K562 (cell line): ENCODE measurements around the gene COL5A1. TPM values are rescaled to one million over a fixed set of nuclear protein-coding genes. Genes with fewer than 3 reads are reported as not detected.

Experiments
- ATAC-seq: fragments of 200-7000 bp; cut with Tn5 transposase; 3 replicates; pipeline ENCODE4 v1.9.1; 2020; ENCODE audit warnings: moderate library complexity
- BruUV-seq: library from RNA; stranded (reverse); fragments of 400-500 nt; replicated peaks from 2 replicates; lab custom pipeline; 2021; lab: Mats Ljungman, UMichigan
- CTCF ChIA-PET: fragments of 300-600 bp; formaldehyde crosslinking; extraction: SDS; loops from one replicate; lab custom pipeline; 2021; ENCODE audit warnings: low intra/inter-chr PET ratio; lab: Yijun Ruan, JAX
- POLR2A ChIA-PET: fragments of 300-600, 350-650 bp; sonication (Branson Sonifier 250); formaldehyde crosslinking; extraction: SDS; loops from one replicate; lab custom pipeline; 2021; ENCODE audit warnings: antibody characterized with exemption, inconsistent platforms; lab: Yijun Ruan, JAX
- DNase-seq, 4 experiments: peaks; one replicate each; pipeline versions ENCODE4 v3.0.0 to v3.0.0-alpha.2; 2011 to 2018; ENCODE audit warnings: low spot score in 3 of 4, mixed read lengths in 3 of 4; ENCODE audit errors: extremely low read depth in 1 of 4
- FAIRE-seq: peaks from 2 replicates; lab custom pipeline; 2011; peaks lifted over from hg19 to GRCh38; lab: Jason Lieb, UNC
- H2AFZ ChIP-seq: 2 replicates; pipeline ENCODE4 v1.6.0; 2011; ENCODE audit warnings: low read depth, low read length, control low read depth, inconsistent platforms
- H3K27ac ChIP-seq: fragments of 200-600 bp; 3 replicates; pipeline ENCODE4 v1.8.0; 2011; ENCODE audit warnings: low read depth, mild to moderate bottlenecking, control low read depth, inconsistent platforms, low read length, moderate library complexity, mixed read lengths; ENCODE audit errors: extremely low read depth
- H3K27me3 ChIP-seq, 2 experiments: fragments of 300-600 bp in 1 of 2; 2 replicates in 1 of 2; 3 replicates in 1 of 2; pipeline versions ENCODE4 v1.6.0 to v1.8.0; 2011; ENCODE audit warnings: inconsistent platforms in 2 of 2, low read length in 2 of 2, mild to moderate bottlenecking in 1 of 2, mixed read lengths in 1 of 2, moderate library complexity in 1 of 2; ENCODE audit not compliant: control insufficient read depth in 2 of 2, insufficient read depth in 2 of 2
- H3K36me3 ChIP-seq: fragments of 300-600 bp; 3 replicates; pipeline ENCODE4 v1.8.0; 2011; ENCODE audit warnings: mild to moderate bottlenecking, low read length, inconsistent platforms; ENCODE audit not compliant: control insufficient read depth, insufficient read depth
- H3K4me1 ChIP-seq, 2 experiments: fragments of 200-600 bp in 1 of 2; replicated peaks in 1 of 2; 2 replicates in 1 of 2; 3 replicates in 1 of 2; pipeline versions ENCODE4 v1.5.1 to v1.8.0; 2011; ENCODE audit warnings: inconsistent platforms in 2 of 2, low read length in 2 of 2, mild to moderate bottlenecking in 1 of 2, mixed read lengths in 1 of 2, moderate library complexity in 1 of 2; ENCODE audit not compliant: control insufficient read depth in 2 of 2, insufficient read depth in 2 of 2
- H3K4me2 ChIP-seq: 2 replicates; pipeline ENCODE4 v1.6.1; 2011; ENCODE audit warnings: low read length, control low read depth, inconsistent platforms, mixed read lengths; ENCODE audit not compliant: insufficient read depth
- H3K4me3 ChIP-seq: fragments of 200-600 bp; sonication (generic), shearing (Covaris generic); 2 replicates; pipeline ENCODE4 v1.5.1; 2016; ENCODE audit warnings: control low read depth, inconsistent platforms
- H3K79me2 ChIP-seq: fragments of 200-600 bp; 3 replicates; pipeline ENCODE4 v1.8.0; 2011; ENCODE audit warnings: low read length, inconsistent platforms; ENCODE audit not compliant: control insufficient read depth, insufficient read depth
- H3K9ac ChIP-seq, 2 experiments: 2 replicates each; pipeline versions ENCODE4 v1.6.0 to v1.6.1; 2011; ENCODE audit warnings: low read depth in 2 of 2, low read length in 2 of 2, control low read depth in 1 of 2, inconsistent platforms in 1 of 2, mild to moderate bottlenecking in 1 of 2, mixed read lengths in 1 of 2; ENCODE audit not compliant: insufficient read depth in 1 of 2
- H3K9me1 ChIP-seq: one replicate; pipeline ENCODE4 v1.6.0; 2011; ENCODE audit warnings: inconsistent platforms, mild to moderate bottlenecking, low read length, moderate library complexity; ENCODE audit not compliant: control insufficient read depth, insufficient read depth
- H3K9me3 ChIP-seq: replicated peaks from 2 replicates; pipeline ENCODE4 v1.5.1; 2011; ENCODE audit warnings: low read depth, low read length, inconsistent platforms; ENCODE audit not compliant: control insufficient read depth, insufficient read depth
- H4K20me1 ChIP-seq: replicated peaks from 2 replicates; pipeline ENCODE4 v1.6.1; 2011; ENCODE audit warnings: low read length, inconsistent platforms, mixed read lengths; ENCODE audit not compliant: control insufficient read depth, insufficient read depth
- CHCHD3 ChIP-seq: fragments of 250-450 bp; sonication (Bioruptor Pico); IDR thresholded peaks from 2 replicates; pipeline ENCODE4 v2.1.2; 2022; ENCODE audit warnings: mild to moderate bottlenecking
- EGR1 ChIP-seq: fragments of 450-650 bp; conservative IDR thresholded peaks from 2 replicates; pipeline ENCODE4 v1.6.1; 2017; ENCODE audit warnings: mild to moderate bottlenecking
- EHMT2 ChIP-seq: fragments of 450-650 bp; IDR thresholded peaks from 2 replicates; pipeline ENCODE4 v1.6.1; 2018; ENCODE audit warnings: antibody characterized with exemption
- ESRRA ChIP-seq: fragments of 450-650 bp; IDR thresholded peaks from 2 replicates; pipeline ENCODE4 v1.6.1; 2014; ENCODE audit warnings: low read depth, mild to moderate bottlenecking, moderate library complexity, borderline replicate concordance
- HIVEP1 ChIP-seq: fragments of 250-450 bp; sonication (Bioruptor Pico); IDR thresholded peaks from 2 replicates; pipeline ENCODE4 v1.4.0; 2020; ENCODE audit warnings: mild to moderate bottlenecking
- KAT8 ChIP-seq: fragments of 450-650 bp; IDR thresholded peaks from 2 replicates; pipeline ENCODE4 v1.6.1; 2016; ENCODE audit warnings: low read depth, mild to moderate bottlenecking
- KLF10 ChIP-seq: fragments of 250-450 bp; sonication (Bioruptor Pico); IDR thresholded peaks from 2 replicates; pipeline ENCODE4 v1.6.1; 2021; ENCODE audit warnings: matching md5 sums
- NR3C1 ChIP-seq: sonication (generic); formaldehyde crosslinking; IDR thresholded peaks from 2 replicates; pipeline ENCODE4 v1.8.1; 2022; ENCODE audit warnings: missing genetic modification reagents
- RBM39 ChIP-seq: fragments of 200-400 bp; formaldehyde crosslinking; optimal IDR thresholded peaks from 2 replicates; pipeline ENCODE3; 2018; ENCODE audit warnings: low read depth, low read length
- SIN3B ChIP-seq: fragments of 450-650 bp; IDR thresholded peaks from 2 replicates; pipeline ENCODE4 v1.6.1; 2017; ENCODE audit warnings: low read depth, mild to moderate bottlenecking, moderate library complexity
- TFAP4 ChIP-seq: sonication (generic); formaldehyde crosslinking; IDR thresholded peaks from 2 replicates; pipeline ENCODE4 v1.8.0; 2022; ENCODE audit warnings: missing genetic modification reagents, mild to moderate bottlenecking, moderate library complexity, borderline replicate concordance
- THRA ChIP-seq: fragments of 450-650 bp; IDR thresholded peaks from 2 replicates; pipeline ENCODE4 v1.6.1; 2017; ENCODE audit warnings: mild to moderate bottlenecking, moderate library complexity
- ZBTB7A ChIP-seq: IDR thresholded peaks from 2 replicates; pipeline ENCODE4 v1.6.1; 2011; ENCODE audit warnings: low read depth, mild to moderate bottlenecking, low read length, moderate library complexity, borderline replicate concordance; ENCODE audit not compliant: control insufficient read depth
- ZNF41 ChIP-seq: fragments of 250-450 bp; sonication (Bioruptor Pico); conservative IDR thresholded peaks from 2 replicates; pipeline ENCODE4 v1.4.0; 2020; ENCODE audit warnings: mild to moderate bottlenecking
- WGBS: fragments of 100-300 bp; shearing (Covaris generic); methylation state at CpG from one replicate; pipeline ENCODE4 v1.1.6; 2016; ENCODE audit warnings: low coverage, mixed read lengths; ENCODE audit not compliant: insufficient coverage; ENCODE audit errors: missing lambda C conversion rate; 5-methylcytosine and 5-hydroxymethylcytosine counted together
- in situ Hi-C: fragments of 300-500 bp; cut with MboI; formaldehyde crosslinking; loops from 4 replicates; pipeline ENCODE4 v1.15.0; 2018; ENCODE audit warnings: inconsistent platforms, mixed read lengths
- intact Hi-C: fragments of 100-400 bp; cut with micrococcal nuclease; formaldehyde crosslinking; loops from 2 replicates; pipeline ENCODE4 v1.14.2; 2022
- polyA plus RNA-seq, 8 experiments: library from polyadenylated mRNA; depleted of rRNA in 4 of 8; stranded (reverse) in 5 of 8; unstranded in 3 of 8; fragments of >200 nt; fragmentation: Nextera tagmentation in 2 of 8; fragmentation: Illumina TruSeq in 1 of 8; extraction: Ambion mirVana in 2 of 8; extraction: Trizol in 1 of 8; gene quantifications; 2 replicates each; pipeline versions ENCODE4 v1.2.1 to v1.2.3, GENCODE V29; 2011 to 2014; ENCODE audit warnings: inconsistent platforms in 1 of 8, missing spikeins in 1 of 8
- total RNA-seq, 7 experiments: library from RNA; depleted of rRNA in 6 of 7; stranded (reverse); fragments of >200 nt in 6 of 7; fragmentation: Illumina TruSeq in 2 of 7; extraction: Trizol in 2 of 7; gene quantifications; 2 replicates each; pipeline versions ENCODE4 v1.2.1 to v1.2.3, GENCODE V29; 2011 to 2021; ENCODE audit warnings: low replicate concordance in 1 of 7

The COL5A1 gene
- total and polyA plus RNA-seq, 9 of the 15 experiments (the other 6 are each of a cell fraction or from before 2014, with no cell fraction given), result under 0.01 to 0.13 (median 0.04) TPM; not detected in 6

- POLR2A ChIA-PET, result no interaction called here
- H3K4me3 ChIP-seq, result no peak overlapping the region
- H2AFZ ChIP-seq, result no peak overlapping the region
- H3K4me1 ChIP-seq, result no peaks in the 10 kb centered on the region; a peak in 1 of 5 replicates
- FAIRE-seq (no peak), ATAC-seq (no peak), DNase-seq (no peak)
- no peak overlapping the region for H3K9ac ChIP-seq
- H3K27ac ChIP-seq, result no peak overlapping the region
- H3K4me2 ChIP-seq, result no peak overlapping the region
- intact Hi-C loops (no loop called here), in situ Hi-C loops (no loop called here)
- no peaks in the 10 kb centered on the region for H3K79me2 ChIP-seq
- peaks cover 3 to 67% of the 10 kb centered on the region in 2 experiments; a peak in 4 of 5 replicates for H3K27me3 ChIP-seq
- H3K9me3 ChIP-seq, result no peaks in the 10 kb centered on the region
- no peaks in the 10 kb centered on the region; the same call in 1 of the 2 replicates for H4K20me1 ChIP-seq
- under 1% methylated on average over 18 of the region's 21 CpGs for WGBS
- CTCF ChIA-PET, result no interaction called here
- no peaks in the 10 kb centered on the region for H3K36me3 ChIP-seq
- TF ChIP-seq RBM39 (no peak), KLF10 (CRISPR knock-in tag) (no peak), CHCHD3 (CRISPR knock-in tag) (no peak), ZNF41 (CRISPR knock-in tag) (no peak), NR3C1 (CRISPR knock-in tag) (no peak), KAT8 (no peak), HIVEP1 (CRISPR knock-in tag) (no peak), SIN3B (no peak), ESRRA (no peak), EHMT2 (no peak), TFAP4 (CRISPR knock-in tag) (no peak), THRA (no peak), EGR1 (no peak), ZBTB7A (no peak)
- no peaks in the 10 kb centered on the region for H3K9me1 ChIP-seq
- BruUV-seq, result no TSS peak
Measured at GRCh38 chr9:134830926-134831720, 189.5 kb downstream of the COL5A1 start.
